ENCODE measurements around the gene MARK2. TPM values are rescaled to one million over a fixed set of nuclear protein-coding genes. Genes with fewer than 3 reads are reported as not detected.

MARK2 gene
- total RNA-seq, 1 experiment from 2014 or later: 16.4 TPM

GRCh38 chr11:63908631-63909401 lies 69.9 kb downstream of the MARK2 start:
- no peak for DNase-seq (ENCODE audit: low read depth)

- no peak for DNase-seq (ENCODE audit: low read depth)
Observed at GRCh38 chr11:63909591-63910506, 70.9 kb downstream of the MARK2 start.

DNA sequence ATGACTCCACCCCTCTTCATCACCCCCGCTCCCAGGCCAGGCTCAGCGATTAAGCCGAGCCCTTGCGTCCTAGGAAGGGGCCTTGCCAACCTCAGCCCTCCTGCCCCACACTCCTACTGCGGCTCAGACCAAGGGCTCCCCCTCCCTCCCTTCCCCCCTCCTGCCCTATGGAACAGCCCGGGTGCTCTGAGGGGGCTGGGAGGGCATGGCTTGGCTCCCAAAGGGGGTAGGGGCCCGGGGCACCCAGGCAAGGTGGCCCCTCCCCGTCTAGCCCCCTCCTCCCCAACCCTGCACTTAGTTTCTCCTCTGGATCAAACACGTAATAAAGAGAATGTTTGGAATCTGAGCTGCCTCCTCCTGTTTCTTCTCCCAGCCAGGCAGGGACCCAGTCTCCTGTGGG lies 71.8 kb downstream of the MARK2 start:
- no peak for DNase-seq (ENCODE audit: low read depth)

GRCh38 chr11:63911440-63911839 lies 72.5 kb downstream of the MARK2 start:
- no peak for DNase-seq (ENCODE audit: low read depth)

DNA sequence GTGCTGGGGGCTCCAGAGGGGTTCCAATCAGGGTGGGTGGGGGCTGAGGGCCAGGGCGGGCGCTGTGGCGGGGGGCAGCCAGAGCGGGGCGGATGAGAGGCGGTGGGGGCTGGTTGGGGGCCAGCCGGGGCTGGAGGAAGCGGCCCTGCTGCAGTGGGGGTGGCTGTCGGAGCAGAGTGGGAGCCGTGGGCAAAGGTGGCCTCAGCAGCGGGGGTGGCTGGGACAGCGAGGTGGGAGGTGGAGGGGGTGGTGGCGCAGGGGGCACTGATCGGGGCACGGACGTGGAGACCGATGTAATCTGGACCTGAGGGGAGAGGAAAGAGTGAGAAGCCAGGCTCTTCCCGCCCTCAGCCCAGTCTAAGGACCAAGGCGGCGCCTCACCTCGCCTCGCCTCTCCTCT lies 73.0 kb downstream of the MARK2 start:
- no peak for DNase-seq (ENCODE audit: low read depth)

- no peak for DNase-seq (ENCODE audit: low read depth)
Observed at GRCh38 chr11:63912678-63913077, 73.8 kb downstream of the MARK2 start.

DNA sequence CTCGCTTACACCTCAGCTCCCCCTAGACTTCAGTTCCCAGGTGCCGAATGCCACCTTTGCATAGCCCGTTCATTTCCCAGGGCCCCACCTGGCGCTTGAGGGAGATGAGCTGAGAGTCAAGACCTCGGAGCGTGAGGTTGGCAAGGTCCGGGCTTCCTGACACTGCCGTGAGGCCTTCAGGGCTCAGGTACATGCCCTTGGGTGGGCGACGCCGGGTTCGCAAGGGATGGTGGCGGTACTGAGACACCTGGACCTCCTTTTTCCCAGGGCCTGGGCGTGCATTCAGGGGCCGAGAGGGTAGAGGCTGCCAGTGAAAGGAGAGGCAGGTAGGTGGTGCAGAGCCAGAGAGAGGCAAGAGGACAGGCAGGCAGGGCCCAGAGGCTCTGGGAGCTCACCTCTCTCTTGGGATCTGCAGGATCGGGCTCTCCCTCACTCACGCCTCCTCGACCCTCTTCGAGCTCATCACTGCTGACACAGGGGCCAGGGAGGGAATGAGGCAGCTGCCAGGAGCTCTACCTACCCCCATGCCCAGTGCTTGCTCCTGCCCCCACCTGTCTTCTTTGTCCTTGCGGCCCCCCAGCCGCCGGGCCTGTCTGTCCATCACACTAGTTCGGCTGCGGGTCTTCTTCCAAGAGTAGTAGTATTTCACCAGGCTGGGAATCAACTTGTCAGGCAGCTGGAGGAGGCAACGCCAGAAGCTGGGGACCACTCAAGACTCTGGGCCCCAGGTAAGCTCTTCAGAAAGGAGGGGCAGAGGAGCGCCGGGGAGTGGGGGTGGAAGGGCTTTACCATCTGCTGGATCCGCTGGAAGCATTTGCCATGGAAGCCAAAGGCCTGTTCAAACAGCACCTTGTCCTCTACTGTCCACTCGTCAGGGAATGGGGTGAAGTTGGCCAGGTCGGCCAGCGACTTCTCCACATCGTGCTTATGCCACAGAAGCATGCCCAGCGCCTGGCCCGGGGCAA lies 75.2 kb downstream of the MARK2 start:
- DNase-seq (ENCODE audit: low read depth): no peak

DNA sequence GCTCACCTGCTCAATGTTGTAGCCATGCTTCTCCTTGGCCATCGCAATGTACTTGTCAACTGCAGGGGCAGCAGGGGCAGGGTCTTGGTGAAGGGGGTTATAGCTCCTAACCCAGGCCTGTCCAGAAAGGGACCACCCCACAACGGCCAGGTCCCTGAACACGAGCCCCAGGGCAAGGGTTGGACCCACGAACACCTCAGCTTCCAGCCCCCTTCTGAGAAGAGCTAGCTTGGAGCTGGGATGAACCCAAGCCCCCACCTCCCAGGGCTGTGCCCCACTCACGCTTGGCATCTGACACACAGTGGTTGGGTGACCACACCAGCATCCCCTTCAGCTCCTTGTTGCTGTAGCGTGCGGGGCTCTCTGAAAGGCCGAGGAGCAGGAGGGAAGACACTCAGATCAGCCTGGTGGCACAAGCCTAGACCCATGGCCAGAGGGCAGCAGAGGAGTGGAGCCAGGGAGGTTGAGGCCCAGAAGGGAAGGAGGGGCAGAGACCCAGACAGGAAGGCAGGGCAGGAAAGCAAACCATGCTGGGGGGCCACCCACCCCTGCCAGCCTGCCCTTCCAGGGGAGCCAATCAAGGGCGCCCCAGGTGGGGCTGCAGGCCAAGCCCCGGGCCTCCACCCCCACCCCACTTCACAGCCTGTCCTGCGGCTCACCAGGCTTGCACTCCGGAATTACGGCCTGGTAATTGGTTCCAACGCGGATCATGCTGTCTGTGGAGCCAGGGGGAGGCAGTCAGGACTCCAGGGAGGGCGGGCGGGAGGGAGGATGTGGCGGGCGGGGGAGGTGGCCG lies 76.2 kb downstream of the MARK2 start:
- no peak for DNase-seq (ENCODE audit: low read depth)

- DNase-seq (ENCODE audit: low read depth): peak; percentile 10
Observed at GRCh38 chr11:63915961-63916836, 77.3 kb downstream of the MARK2 start.

GRCh38 chr11:63916837-63917691 lies 78.2 kb downstream of the MARK2 start, which contains the start of gene RCOR2:
Gene RCOR2, minus strand, starts transcription at chr11:63917164. Its CDS starts 708 bp downstream, at chr11:63916456.
- DNase-seq (ENCODE audit: low read depth): peak; percentile 66

DNA sequence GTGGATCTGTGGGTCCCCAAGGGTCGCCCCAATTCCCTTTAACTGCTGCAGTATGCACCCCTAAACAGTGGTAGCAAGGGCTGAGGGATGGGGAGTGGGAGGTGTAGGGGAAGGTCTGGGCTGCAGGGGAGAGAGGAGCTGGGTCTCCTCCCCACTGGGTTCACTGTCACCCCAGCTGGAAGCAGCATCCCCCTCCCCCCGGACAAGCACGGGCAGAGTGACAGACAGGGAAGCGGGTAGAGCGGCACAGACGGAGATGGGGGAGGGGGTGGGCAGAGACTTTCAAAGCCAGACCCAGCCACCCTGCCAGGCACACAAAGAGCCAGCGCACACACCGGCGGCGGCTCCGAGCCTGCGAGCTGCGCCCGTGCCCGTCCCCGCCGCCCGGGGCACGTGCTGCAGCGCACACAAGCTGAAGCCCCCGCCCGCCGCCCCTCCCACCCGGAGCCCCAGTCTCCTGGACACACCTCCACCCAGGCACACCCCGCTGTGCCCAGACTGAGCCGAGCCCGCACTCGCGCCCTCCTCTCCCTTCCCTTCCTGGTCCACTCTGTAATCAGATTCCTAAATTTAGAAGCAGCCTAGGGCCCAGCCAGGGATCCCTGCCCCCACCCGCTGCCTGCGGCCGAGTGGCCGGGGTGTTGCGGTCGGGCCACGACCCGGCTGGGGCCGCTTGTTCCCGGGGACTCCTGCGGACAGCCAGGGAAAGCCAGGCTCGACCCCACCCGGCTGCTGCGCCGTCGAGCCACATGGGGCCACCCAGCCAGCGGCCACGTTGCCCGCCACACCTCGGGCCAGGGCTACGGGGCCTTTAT lies 79.0 kb downstream of the MARK2 start:
- no peak for DNase-seq (ENCODE audit: low read depth)

DNA sequence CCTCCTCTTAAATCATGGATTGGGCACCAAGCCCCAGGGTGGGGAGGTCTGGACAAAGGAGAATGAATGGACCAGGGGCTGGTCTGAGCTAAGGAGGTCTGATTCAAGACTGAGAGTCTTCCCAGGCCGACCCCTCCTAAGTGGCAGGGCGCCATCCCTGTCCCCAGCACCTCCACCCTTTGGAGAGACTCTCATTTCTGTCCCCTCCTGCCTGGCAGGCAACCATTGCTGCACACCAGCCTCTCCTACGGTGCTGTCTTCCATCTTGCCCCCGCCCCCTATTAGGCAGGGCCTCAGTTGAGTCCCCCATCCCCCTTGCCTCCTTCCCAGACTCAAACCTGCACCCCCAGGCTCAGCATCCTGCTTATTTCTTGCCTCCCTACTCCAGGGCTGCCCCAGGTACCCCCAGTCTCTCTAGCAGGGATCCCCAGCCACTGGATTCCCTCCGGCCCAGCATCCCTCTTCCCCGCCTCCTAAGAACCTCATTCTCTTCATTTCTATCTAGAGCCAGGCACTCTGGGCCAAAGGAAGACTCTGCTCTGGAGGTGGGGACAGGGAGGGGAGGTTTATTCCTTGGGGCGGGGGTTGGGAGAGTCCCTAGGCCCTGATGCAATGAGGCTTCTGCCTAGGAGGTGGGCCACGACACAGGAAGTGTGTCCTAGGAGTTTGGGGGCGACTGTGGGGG lies 79.7 kb downstream of the MARK2 start:
- DNase-seq (ENCODE audit: low read depth): no peak

DNA sequence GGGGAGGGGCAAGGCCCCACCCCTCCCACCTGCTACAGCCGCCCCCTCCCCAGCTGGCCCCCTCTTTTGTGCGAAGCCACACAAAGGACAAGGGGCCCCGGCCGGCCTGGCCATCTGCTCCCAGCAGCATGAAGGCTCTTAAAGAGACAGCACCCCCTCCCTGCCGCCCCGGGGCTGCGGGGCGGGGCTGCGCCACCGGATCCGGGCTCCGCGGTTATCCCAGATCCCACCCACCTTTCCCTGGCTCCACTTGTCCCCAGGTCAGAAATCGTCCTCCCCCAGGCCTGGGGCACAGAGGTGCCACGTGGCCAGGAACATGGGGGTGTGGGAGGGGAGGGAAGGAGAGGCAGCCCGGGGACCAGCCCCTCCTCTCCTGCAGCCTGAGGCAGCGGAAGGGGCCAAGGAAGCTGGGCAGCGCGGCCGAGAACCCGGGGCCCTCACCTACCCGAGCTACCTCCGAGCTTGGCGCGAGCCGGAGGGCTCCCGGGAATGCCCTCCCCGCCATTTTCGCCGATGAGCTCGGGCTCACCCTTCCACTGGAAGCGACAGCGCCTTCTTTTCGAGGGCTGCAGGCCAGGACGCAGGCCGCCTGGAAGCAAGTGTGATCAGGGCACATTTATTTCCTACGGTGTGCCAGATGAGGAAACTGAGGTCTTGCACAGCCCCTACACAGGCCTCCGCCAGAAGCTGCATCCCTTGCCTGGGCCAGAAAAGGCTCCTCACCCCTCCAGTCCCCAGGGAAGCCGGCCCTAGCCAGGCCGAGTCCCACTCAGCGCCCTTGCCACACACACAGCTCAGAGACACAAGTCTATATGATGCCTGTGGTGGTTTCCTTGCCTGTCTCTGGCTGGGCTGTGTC lies 80.6 kb downstream of the MARK2 start:
- DNase-seq (ENCODE audit: low read depth): no peak

GRCh38 chr11:63920126-63920938 lies 81.4 kb downstream of the MARK2 start:
- DNase-seq (ENCODE audit: low read depth): no peak

GRCh38 chr11:63920939-63921417 lies 82.1 kb downstream of the MARK2 start:
- DNase-seq (ENCODE audit: low read depth): no peak
